Measurements from ENCODE around the gene TFRC.
"Not testable (repeated sequence)": the region's sequence is repeated elsewhere in the genome, so short reads cannot be mapped to it uniquely, and the experiment has no call there.

The TFRC gene

GRCh38 chr3:196012481-196012880, 69.4 kb downstream of the TFRC start:
- Histone ChIP-seq H3K36me3 (ENCODE audit: insufficient read depth, low read depth, low read length) (no peaks in the 10 kb centered on the region), H3K4me1 (ENCODE audit: insufficient read depth, low read length) (no peaks in the 10 kb centered on the region), H3K9me3 (ENCODE audit: insufficient read depth, low read depth, low read length) (no peaks in the 10 kb centered on the region)

GRCh38 chr3:196009456-196009855, 72.4 kb downstream of the TFRC start:
- H3K27ac ChIP-seq (ENCODE audit: low read length): no peak overlapping the region
- no peak overlapping the region for H3K9ac ChIP-seq (ENCODE audit: low read depth, low read length)
- H3K36me3 ChIP-seq (ENCODE audit: insufficient read depth, low read depth, low read length): no peaks in the 10 kb centered on the region
- no peak overlapping the region for H3K4me3 ChIP-seq (ENCODE audit: low read length)
- H3K4me1 ChIP-seq (ENCODE audit: insufficient read depth, low read length): no peaks in the 10 kb centered on the region
- no peaks in the 10 kb centered on the region for H3K27me3 ChIP-seq (ENCODE audit: insufficient read depth, low read length)
- H3K9me3 ChIP-seq (ENCODE audit: insufficient read depth, low read depth, low read length): no peaks in the 10 kb centered on the region

More at GRCh38 chr3:196012481-196012880, 69.4 kb downstream of the TFRC start:
- Histone ChIP-seq H3K4me3 (ENCODE audit: low read length) (no peak overlapping the region), H3K9ac (ENCODE audit: low read depth, low read length) (no peak overlapping the region), H3K27me3 (ENCODE audit: insufficient read depth, low read length) (no peaks in the 10 kb centered on the region), H3K27ac (ENCODE audit: low read length) (no peak overlapping the region)

- Histone ChIP-seq H3K36me3 (ENCODE audit: insufficient read depth, low read depth, low read length) (no peaks in the 10 kb centered on the region), H3K4me1 (ENCODE audit: insufficient read depth, low read length) (no peaks in the 10 kb centered on the region), H3K27me3 (ENCODE audit: insufficient read depth, low read length) (no peaks in the 10 kb centered on the region), H3K4me3 (ENCODE audit: low read length) (no peak overlapping the region), H3K9me3 (ENCODE audit: insufficient read depth, low read depth, low read length) (peaks cover 2% of the 10 kb centered on the region; the same call in 1 of the 2 replicates), H3K9ac (ENCODE audit: low read depth, low read length) (no peak overlapping the region), H3K27ac (ENCODE audit: low read length) (no peak overlapping the region)
These were observed 73.0 kb downstream of the TFRC start for GRCh38 chr3:196008929-196009328.

GRCh38 chr3:196008387-196008786, 73.5 kb downstream of the TFRC start:
- Histone ChIP-seq H3K4me3 (ENCODE audit: low read length) (no peak overlapping the region), H3K4me1 (ENCODE audit: insufficient read depth, low read length) (no peaks in the 10 kb centered on the region), H3K27ac (ENCODE audit: low read length) (no peak overlapping the region), H3K9me3 (ENCODE audit: insufficient read depth, low read depth, low read length) (peaks cover 6% of the 10 kb centered on the region), H3K36me3 (ENCODE audit: insufficient read depth, low read depth, low read length) (no peaks in the 10 kb centered on the region), H3K27me3 (ENCODE audit: insufficient read depth, low read length) (no peaks in the 10 kb centered on the region), H3K9ac (ENCODE audit: low read depth, low read length) (no peak overlapping the region)

GRCh38 chr3:196007744-196008335, 74.0 kb downstream of the TFRC start:
- Histone ChIP-seq H3K9ac (ENCODE audit: low read depth, low read length) (no peak overlapping the region), H3K27me3 (ENCODE audit: insufficient read depth, low read length) (no peaks in the 10 kb centered on the region), H3K9me3 (ENCODE audit: insufficient read depth, low read depth, low read length) (peaks cover 11% of the 10 kb centered on the region), H3K4me3 (ENCODE audit: low read length) (no peak overlapping the region), H3K36me3 (ENCODE audit: insufficient read depth, low read depth, low read length) (no peaks in the 10 kb centered on the region), H3K27ac (ENCODE audit: low read length) (no peak overlapping the region), H3K4me1 (ENCODE audit: insufficient read depth, low read length) (no peaks in the 10 kb centered on the region)

GRCh38 chr3:196005338-196005737, 76.6 kb downstream of the TFRC start:
- not testable (repeated sequence) for H3K9ac ChIP-seq (ENCODE audit: low read depth, low read length); H3K27ac ChIP-seq (ENCODE audit: low read length); H3K27me3 ChIP-seq (ENCODE audit: insufficient read depth, low read length); H3K36me3 ChIP-seq (ENCODE audit: insufficient read depth, low read depth, low read length); H3K4me3 ChIP-seq (ENCODE audit: low read length); H3K4me1 ChIP-seq (ENCODE audit: insufficient read depth, low read length)
- peaks cover 21% of the 10 kb centered on the region for H3K9me3 ChIP-seq (ENCODE audit: insufficient read depth, low read depth, low read length)

GRCh38 chr3:196004359-196005052, 77.4 kb downstream of the TFRC start:
- not testable (repeated sequence) for H3K4me3 ChIP-seq (ENCODE audit: low read length); H3K4me1 ChIP-seq (ENCODE audit: insufficient read depth, low read length); H3K36me3 ChIP-seq (ENCODE audit: insufficient read depth, low read depth, low read length); H3K27ac ChIP-seq (ENCODE audit: low read length); H3K27me3 ChIP-seq (ENCODE audit: insufficient read depth, low read length); H3K9ac ChIP-seq (ENCODE audit: low read depth, low read length)
- peaks cover 21% of the 10 kb centered on the region for H3K9me3 ChIP-seq (ENCODE audit: insufficient read depth, low read depth, low read length)

- H3K27me3 ChIP-seq (ENCODE audit: insufficient read depth, low read length): no peaks in the 10 kb centered on the region
- H3K4me3 ChIP-seq (ENCODE audit: low read length): no peak overlapping the region
- no peaks in the 10 kb centered on the region for H3K4me1 ChIP-seq (ENCODE audit: insufficient read depth, low read length)
- no peak overlapping the region for H3K27ac ChIP-seq (ENCODE audit: low read length)
- H3K9ac ChIP-seq (ENCODE audit: low read depth, low read length): no peak overlapping the region
- H3K9me3 ChIP-seq (ENCODE audit: insufficient read depth, low read depth, low read length): peaks cover 21% of the 10 kb centered on the region
- H3K36me3 ChIP-seq (ENCODE audit: insufficient read depth, low read depth, low read length): no peaks in the 10 kb centered on the region
These were observed 78.3 kb downstream of the TFRC start for GRCh38 chr3:196003611-196004010.

GRCh38 chr3:196002721-196003120, 79.2 kb downstream of the TFRC start:
- not testable (repeated sequence) for H3K27ac ChIP-seq (ENCODE audit: low read length); H3K4me1 ChIP-seq (ENCODE audit: insufficient read depth, low read length); H3K27me3 ChIP-seq (ENCODE audit: insufficient read depth, low read length); H3K36me3 ChIP-seq (ENCODE audit: insufficient read depth, low read depth, low read length); H3K4me3 ChIP-seq (ENCODE audit: low read length); H3K9ac ChIP-seq (ENCODE audit: low read depth, low read length)
- peaks cover 21% of the 10 kb centered on the region for H3K9me3 ChIP-seq (ENCODE audit: insufficient read depth, low read depth, low read length)

GRCh38 chr3:196001240-196001639, 80.7 kb downstream of the TFRC start:
- H3K27ac ChIP-seq (ENCODE audit: low read length); H3K9ac ChIP-seq (ENCODE audit: low read depth, low read length); H3K36me3 ChIP-seq (ENCODE audit: insufficient read depth, low read depth, low read length); H3K4me1 ChIP-seq (ENCODE audit: insufficient read depth, low read length); H3K27me3 ChIP-seq (ENCODE audit: insufficient read depth, low read length); H3K4me3 ChIP-seq (ENCODE audit: low read length): not testable (repeated sequence)
- H3K9me3 ChIP-seq (ENCODE audit: insufficient read depth, low read depth, low read length): peaks cover 21% of the 10 kb centered on the region

GRCh38 chr3:196000360-196000950, 81.4 kb downstream of the TFRC start:
- H3K9ac ChIP-seq (ENCODE audit: low read depth, low read length); H3K27ac ChIP-seq (ENCODE audit: low read length); H3K36me3 ChIP-seq (ENCODE audit: insufficient read depth, low read depth, low read length); H3K4me3 ChIP-seq (ENCODE audit: low read length); H3K27me3 ChIP-seq (ENCODE audit: insufficient read depth, low read length); H3K4me1 ChIP-seq (ENCODE audit: insufficient read depth, low read length): not testable (repeated sequence)
- H3K9me3 ChIP-seq (ENCODE audit: insufficient read depth, low read depth, low read length): peaks cover 21% of the 10 kb centered on the region

GRCh38 chr3:195999896-196000295, 82.0 kb downstream of the TFRC start:
- H3K4me3 ChIP-seq (ENCODE audit: low read length): no peak overlapping the region
- H3K27ac ChIP-seq (ENCODE audit: low read length): no peak overlapping the region
- no peaks in the 10 kb centered on the region for H3K36me3 ChIP-seq (ENCODE audit: insufficient read depth, low read depth, low read length)
- H3K27me3 ChIP-seq (ENCODE audit: insufficient read depth, low read length): no peaks in the 10 kb centered on the region
- H3K9me3 ChIP-seq (ENCODE audit: insufficient read depth, low read depth, low read length): peaks cover 21% of the 10 kb centered on the region
- no peaks in the 10 kb centered on the region for H3K4me1 ChIP-seq (ENCODE audit: insufficient read depth, low read length)
- H3K9ac ChIP-seq (ENCODE audit: low read depth, low read length): no peak overlapping the region

All from iPS-20b (cell line).